ENCODE results near the gene GSTM3. TPM values are rescaled to one million over a fixed set of nuclear protein-coding genes. Genes with fewer than 3 reads are reported as not detected.

The GSTM3 gene
- total RNA-seq, 2 donors from 2014 or later: 5.6 to 7.8 TPM

GRCh38 chr1:109782927-109783326, 42.1 kb upstream of the GSTM3 start:
- no peak for DNase-seq
- no peaks in the 10 kb centered on the region for H3K9me3 ChIP-seq (ENCODE audit: control insufficient read depth, low read length, poor library complexity, severe bottlenecking)
- no peak for ATAC-seq
- H3K36me3 Mint-ChIP-seq (ENCODE audit: low read depth): peaks cover 3% of the 10 kb centered on the region
- peaks cover 14% of the 10 kb centered on the region for H3K4me1 Mint-ChIP-seq
- no peak overlapping the region for H3K27ac Mint-ChIP-seq
- no peaks in the 10 kb centered on the region for H3K27me3 Mint-ChIP-seq
- no peak overlapping the region for H3K4me3 Mint-ChIP-seq

GRCh38 chr1:109782514-109782913, 41.7 kb upstream of the GSTM3 start:
- ATAC-seq (no peak), DNase-seq (no peak)
- H3K9me3 ChIP-seq (ENCODE audit: control insufficient read depth, low read length, poor library complexity, severe bottlenecking): no peaks in the 10 kb centered on the region
- H3K4me3 Mint-ChIP-seq: no peak overlapping the region
- no peak overlapping the region for H3K27ac Mint-ChIP-seq
- peaks cover 14% of the 10 kb centered on the region for H3K4me1 Mint-ChIP-seq
- H3K27me3 Mint-ChIP-seq: no peaks in the 10 kb centered on the region
- peaks cover 3% of the 10 kb centered on the region for H3K36me3 Mint-ChIP-seq (ENCODE audit: low read depth)

GRCh38 chr1:109781806-109782205, 41.0 kb upstream of the GSTM3 start:
- H3K9me3 ChIP-seq (ENCODE audit: control insufficient read depth, low read length, poor library complexity, severe bottlenecking): no peaks in the 10 kb centered on the region
- peaks cover 11% of the 10 kb centered on the region for H3K4me1 Mint-ChIP-seq
- H3K36me3 Mint-ChIP-seq (ENCODE audit: low read depth): peaks cover 3% of the 10 kb centered on the region
- DNase-seq (no peak), ATAC-seq (no peak)
- no peaks in the 10 kb centered on the region for H3K27me3 Mint-ChIP-seq
- no peak overlapping the region for H3K4me3 Mint-ChIP-seq
- H3K27ac Mint-ChIP-seq: no peak overlapping the region

GRCh38 chr1:109780982-109781381, 40.1 kb upstream of the GSTM3 start:
- no peak for ATAC-seq
- peaks cover under 1% of the 10 kb centered on the region for H3K27me3 Mint-ChIP-seq

GRCh38 chr1:109777980-109778625, 37.3 kb upstream of the GSTM3 start:
- Mint-ChIP-seq H3K4me3 (no peak overlapping the region), H3K36me3 (ENCODE audit: low read depth) (peaks cover 3% of the 10 kb centered on the region), H3K27me3 (peaks cover 11% of the 10 kb centered on the region), H3K4me1 (peaks cover 6% of the 10 kb centered on the region), H3K27ac (peak overlapping the region; percentile 80)
- ATAC-seq (no peak), DNase-seq (no peak)
- H3K9me3 ChIP-seq (ENCODE audit: control insufficient read depth, low read length, poor library complexity, severe bottlenecking): no peaks in the 10 kb centered on the region

More at GRCh38 chr1:109780982-109781381, 40.1 kb upstream of the GSTM3 start:
- Mint-ChIP-seq H3K36me3 (ENCODE audit: low read depth) (peaks cover 3% of the 10 kb centered on the region), H3K4me1 (peaks cover 9% of the 10 kb centered on the region), H3K27ac (no peak overlapping the region), H3K4me3 (no peak overlapping the region)
- no peaks in the 10 kb centered on the region for H3K9me3 ChIP-seq (ENCODE audit: control insufficient read depth, low read length, poor library complexity, severe bottlenecking)
- DNase-seq: no peak

GRCh38 chr1:109777436-109777835, 36.6 kb upstream of the GSTM3 start:
- Mint-ChIP-seq H3K27me3 (peaks cover 11% of the 10 kb centered on the region), H3K27ac (no peak overlapping the region), H3K4me3 (no peak overlapping the region), H3K36me3 (ENCODE audit: low read depth) (peaks cover 3% of the 10 kb centered on the region), H3K4me1 (peaks cover 6% of the 10 kb centered on the region)
- no peak for DNase-seq
- no peak for ATAC-seq
- no peaks in the 10 kb centered on the region for H3K9me3 ChIP-seq (ENCODE audit: control insufficient read depth, low read length, poor library complexity, severe bottlenecking)

GRCh38 chr1:109776911-109777310, 36.1 kb upstream of the GSTM3 start:
- H3K4me1 Mint-ChIP-seq: peaks cover 9% of the 10 kb centered on the region
- no peaks in the 10 kb centered on the region for H3K9me3 ChIP-seq (ENCODE audit: control insufficient read depth, low read length, poor library complexity, severe bottlenecking)
- H3K4me3 Mint-ChIP-seq: no peak overlapping the region
- DNase-seq: peak; percentile 57 to 70 (median 60)
- peaks cover 3% of the 10 kb centered on the region for H3K36me3 Mint-ChIP-seq (ENCODE audit: low read depth)
- peak overlapping the region; percentile 45 for H3K27ac Mint-ChIP-seq
- peak; percentile 81 for ATAC-seq
- H3K27me3 Mint-ChIP-seq: peaks cover 11% of the 10 kb centered on the region

- Mint-ChIP-seq H3K4me3 (no peak overlapping the region), H3K36me3 (ENCODE audit: low read depth) (peaks cover 3% of the 10 kb centered on the region), H3K27ac (peak overlapping the region; percentile 45), H3K27me3 (peaks cover 11% of the 10 kb centered on the region), H3K4me1 (peaks cover 10% of the 10 kb centered on the region)
- H3K9me3 ChIP-seq (ENCODE audit: control insufficient read depth, low read length, poor library complexity, severe bottlenecking): no peaks in the 10 kb centered on the region
- ATAC-seq (no peak), DNase-seq (no peak)
Observed at GRCh38 chr1:109776206-109776835, 35.5 kb upstream of the GSTM3 start.

- peak overlapping the region; percentile 45 for H3K27ac Mint-ChIP-seq
- no peaks in the 10 kb centered on the region for H3K9me3 ChIP-seq (ENCODE audit: control insufficient read depth, low read length, poor library complexity, severe bottlenecking)
- no peak overlapping the region for H3K4me3 Mint-ChIP-seq
- H3K4me1 Mint-ChIP-seq: peaks cover 15% of the 10 kb centered on the region
- H3K27me3 Mint-ChIP-seq: peaks cover 11% of the 10 kb centered on the region
- no peak for DNase-seq
- ATAC-seq: no peak
- H3K36me3 Mint-ChIP-seq (ENCODE audit: low read depth): no peaks in the 10 kb centered on the region
Observed at GRCh38 chr1:109775398-109775797, 34.6 kb upstream of the GSTM3 start.

GRCh38 chr1:109773900-109774485, 33.2 kb upstream of the GSTM3 start:
- ATAC-seq: no peak
- no peak for DNase-seq
- Mint-ChIP-seq H3K4me1 (peaks cover 17% of the 10 kb centered on the region), H3K36me3 (ENCODE audit: low read depth) (peaks cover 5% of the 10 kb centered on the region), H3K4me3 (no peak overlapping the region), H3K27ac (no peak overlapping the region), H3K27me3 (peaks cover 20% of the 10 kb centered on the region)
- H3K9me3 ChIP-seq (ENCODE audit: control insufficient read depth, low read length, poor library complexity, severe bottlenecking): no peaks in the 10 kb centered on the region

- peak; percentile 87 for ATAC-seq
- peaks cover 5% of the 10 kb centered on the region for H3K36me3 Mint-ChIP-seq (ENCODE audit: low read depth)
- H3K4me3 Mint-ChIP-seq: no peak overlapping the region
- no peaks in the 10 kb centered on the region for H3K9me3 ChIP-seq (ENCODE audit: control insufficient read depth, low read length, poor library complexity, severe bottlenecking)
- peak in 2 of 3 donors; percentile 49 to 50 for DNase-seq
- H3K4me1 Mint-ChIP-seq: peaks cover 17% of the 10 kb centered on the region
- no peak overlapping the region for H3K27ac Mint-ChIP-seq
- H3K27me3 Mint-ChIP-seq: peaks cover 20% of the 10 kb centered on the region
Observed at GRCh38 chr1:109773203-109773899, 32.5 kb upstream of the GSTM3 start.

GRCh38 chr1:109772658-109773202, 31.9 kb upstream of the GSTM3 start:
- no peaks in the 10 kb centered on the region for H3K9me3 ChIP-seq (ENCODE audit: control insufficient read depth, low read length, poor library complexity, severe bottlenecking)
- Mint-ChIP-seq H3K4me1 (peaks cover 17% of the 10 kb centered on the region), H3K27me3 (peaks cover 20% of the 10 kb centered on the region), H3K4me3 (no peak overlapping the region), H3K27ac (peak overlapping the region; percentile 61), H3K36me3 (ENCODE audit: low read depth) (peaks cover 5% of the 10 kb centered on the region)
- DNase-seq: no peak
- ATAC-seq: no peak
